Measurements from ENCODE around the gene MRPS34. TPM values are rescaled to one million over a fixed set of nuclear protein-coding genes. Genes with fewer than 3 reads are reported as not detected.

MRPS34 gene
- total and polyA plus RNA-seq, 10 of the 15 experiments (the other 5 are each of a cell fraction or from before 2014, with no cell fraction given): 3.6 to 285 (median 147) TPM

- H3K27me3 ChIP-seq (replicated peaks in 1 of 2; ENCODE audit: control insufficient read depth in 2 of 2, insufficient read depth in 2 of 2, low read length in 1 of 2): no peaks in the 10 kb centered on the region
- in situ Hi-C loops (cut with MboI): loop anchor here (5.0 kb wide), 1 partner anchor 62 kb away; no protein-coding TSS in a partner anchor
- peak overlapping the region; percentile 78 for H3K9ac ChIP-seq (ENCODE audit: control insufficient read depth, insufficient read depth, low read length)
- peak overlapping the region; percentile 94 for H3K4me2 ChIP-seq (ENCODE audit: control insufficient read depth, insufficient read depth)
- no peaks in the 10 kb centered on the region for H4K20me1 ChIP-seq (ENCODE audit: control insufficient read depth, insufficient read depth)
- SMC1A ChIA-PET (ENCODE audit: uncharacterized antibody, unreplicated experiment): no interaction called here
- CTCF ChIA-PET: interaction anchor here (0.7 to 1.2 kb wide), 3 partner anchors 8 to 166 kb away, joined by 3 to 9 read pairs (median 3); partner anchors contain the start of genes NUBP2 and SPSB3
- no peak overlapping the region for H3K27ac ChIP-seq (ENCODE audit: control insufficient read depth, insufficient read depth)
- no peaks in the 10 kb centered on the region for H3K9me3 ChIP-seq (replicated peaks; ENCODE audit: control insufficient read depth, insufficient read depth, low read length)
- FAIRE-seq (no peak), ATAC-seq (no peak), DNase-seq (ENCODE audit: low read depth, low spot score) (no peak)
- peaks cover 43% of the 10 kb centered on the region for H3K79me2 ChIP-seq (ENCODE audit: control insufficient read depth, insufficient read depth, low read length)
- peaks cover 15% of the 10 kb centered on the region for H3K4me1 ChIP-seq (ENCODE audit: control insufficient read depth, insufficient read depth, low read length)
- RAD21 ChIA-PET (ENCODE audit: unreplicated experiment): no interaction called here
- H3K36me3 ChIP-seq (ENCODE audit: control insufficient read depth in 2 of 2, insufficient read depth in 2 of 2, low read length in 1 of 2): peaks cover 0 to 10% of the 10 kb centered on the region in 2 experiments; a peak in 2 of 4 replicates
- no TSS peak for BruUV-seq (replicated peaks)
- POLR2A ChIA-PET: interaction anchor here (5.8 kb wide), 1 partner anchor 8 kb away, joined by 39 read pairs; the partner anchor contains the start of genes NUBP2 and SPSB3
- TF ChIP-seq, protein P1, sequence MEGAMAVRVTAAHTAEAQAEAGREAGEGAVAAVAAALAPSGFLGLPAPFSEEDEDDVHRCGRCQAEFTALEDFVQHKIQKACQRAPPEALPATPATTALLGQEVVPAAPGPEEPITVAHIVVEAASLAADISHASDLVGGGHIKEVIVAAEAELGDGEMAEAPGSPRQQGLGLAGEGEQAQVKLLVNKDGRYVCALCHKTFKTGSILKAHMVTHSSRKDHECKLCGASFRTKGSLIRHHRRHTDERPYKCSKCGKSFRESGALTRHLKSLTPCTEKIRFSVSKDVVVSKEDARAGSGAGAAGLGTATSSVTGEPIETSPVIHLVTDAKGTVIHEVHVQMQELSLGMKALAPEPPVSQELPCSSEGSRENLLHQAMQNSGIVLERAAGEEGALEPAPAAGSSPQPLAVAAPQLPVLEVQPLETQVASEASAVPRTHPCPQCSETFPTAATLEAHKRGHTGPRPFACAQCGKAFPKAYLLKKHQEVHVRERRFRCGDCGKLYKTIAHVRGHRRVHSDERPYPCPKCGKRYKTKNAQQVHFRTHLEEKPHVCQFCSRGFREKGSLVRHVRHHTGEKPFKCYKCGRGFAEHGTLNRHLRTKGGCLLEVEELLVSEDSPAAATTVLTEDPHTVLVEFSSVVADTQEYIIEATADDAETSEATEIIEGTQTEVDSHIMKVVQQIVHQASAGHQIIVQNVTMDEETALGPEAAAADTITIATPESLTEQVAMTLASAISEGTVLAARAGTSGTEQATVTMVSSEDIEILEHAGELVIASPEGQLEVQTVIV (IDR thresholded peaks at IDR 0.05; ENCODE audit: borderline replicate concordance, partially characterized antibody): no peak
- 0 out of 2 replicates have a peak, but pooled peaks have one; percentile 1 for TF ChIP-seq BCL11A (IDR thresholded peaks at IDR 0.05; ENCODE audit: low read depth, low read length)
- H2AFZ ChIP-seq (ENCODE audit: control insufficient read depth, low read depth, low read length): no peak overlapping the region
- H3K4me3 ChIP-seq: peak overlapping the region; percentile 100
- intact Hi-C loops (cut with micrococcal nuclease; ENCODE audit: unreplicated experiment): loop anchor here (5.0 kb wide), 1 partner anchor 67 kb away; the partner anchor contains the start of gene MAPK8IP3
- WGBS (ENCODE audit: insufficient coverage, insufficient replicate concordance, low lambda C conversion rate, missing lambda C conversion rate): 75% methylated on average over 7 of the region's 7 CpGs
Measured at GRCh38 chr16:1774448-1774780, 1.5 kb upstream of the MRPS34 start.

Measured in GM12878 (cell line).